HepG2 (cell line): ENCODE results near the gene SLC7A8. TPM values are rescaled to one million over a fixed set of nuclear protein-coding genes. Genes with fewer than 3 reads are reported as not detected.
A peak's percentile ranks its signal among the peaks of the same experiment; 100 is the strongest.

Experiments used
- BCL6 ChIP-seq: IDR thresholded peaks from 2 replicates; pipeline ENCODE4 v1.6.1; 2016; ENCODE audit warnings: missing genetic modification reagents, missing compliant biosample characterization
- SNAPC2 ChIP-seq: sonication (generic); formaldehyde crosslinking; IDR thresholded peaks from 2 replicates; pipeline ENCODE4 v1.8.1; 2022; ENCODE audit warnings: mild to moderate bottlenecking, missing genetic modification reagents
- SNAPC5 ChIP-seq: sonication (generic); formaldehyde crosslinking; IDR thresholded peaks from 2 replicates; pipeline ENCODE4 v1.8.1; 2023; ENCODE audit warnings: mild to moderate bottlenecking, missing genetic modification reagents, borderline replicate concordance
- WIZ ChIP-seq: sonication (generic); formaldehyde crosslinking; IDR thresholded peaks from 2 replicates; pipeline ENCODE4 v1.5.1; 2020; ENCODE audit warnings: mild to moderate bottlenecking, missing genetic modification reagents
- ZNF407 ChIP-seq: sonication (generic); formaldehyde crosslinking; IDR thresholded peaks from one replicate; pipeline ENCODE4 v1.5.1; 2020; ENCODE audit warnings: mild to moderate bottlenecking, missing genetic modification reagents; ENCODE audit errors: not compliant biosample characterization
- ZNF414 ChIP-seq: sonication (generic); formaldehyde crosslinking; IDR thresholded peaks from 2 replicates; pipeline ENCODE4 v1.5.0; 2020; ENCODE audit warnings: missing genetic modification reagents
- ZNF503 ChIP-seq: sonication (generic); formaldehyde crosslinking; IDR thresholded peaks from 2 replicates; pipeline ENCODE4 v1.4.0; 2020; ENCODE audit warnings: missing genetic modification reagents
- ZNF646 ChIP-seq: sonication (generic); formaldehyde crosslinking; IDR thresholded peaks from 2 replicates; pipeline ENCODE4 v1.9.0; 2021; ENCODE audit warnings: mild to moderate bottlenecking, missing genetic modification reagents
- ZNF781 ChIP-seq: sonication (generic); formaldehyde crosslinking; IDR thresholded peaks from 2 replicates; pipeline ENCODE4 v1.5.1; 2020; ENCODE audit warnings: borderline replicate concordance, mild to moderate bottlenecking, missing genetic modification reagents; ENCODE audit errors: not compliant biosample characterization
- ZNF878 ChIP-seq: sonication (generic); formaldehyde crosslinking; IDR thresholded peaks from 2 replicates; pipeline ENCODE4 v1.8.1; 2023; ENCODE audit warnings: mild to moderate bottlenecking, missing genetic modification reagents, moderate library complexity
- polyA plus RNA-seq, 8 experiments: library from polyadenylated mRNA; depleted of rRNA in 3 of 8; stranded (reverse) in 7 of 8; unstranded in 1 of 8; fragments of >200 nt; fragmentation: Illumina TruSeq in 4 of 8; extraction: Trizol in 4 of 8; gene quantifications; 2 replicates each; pipeline versions ENCODE4 v1.2.1 to v1.2.3, GENCODE V29; 2011 to 2016; ENCODE audit warnings: low read depth in 4 of 8, missing spikeins in 1 of 8, mixed read lengths in 1 of 8; ENCODE audit not compliant: insufficient read depth in 1 of 8
- total RNA-seq, 5 experiments: library from RNA; depleted of rRNA; stranded (reverse); fragments of >200 nt; fragmentation: Illumina TruSeq; extraction: Trizol; gene quantifications; 2 replicates each; pipeline ENCODE4 v1.2.3, GENCODE V29; 2016; ENCODE audit warnings: low read depth in 1 of 5

SLC7A8 gene
- total and polyA plus RNA-seq, 2 of the 13 experiments (the other 11 are each of a cell fraction or from before 2014, with no cell fraction given): 0.25 TPM; not detected in 1

GRCh38 chr14:23076785-23077408 is 106.6 kb downstream of the SLC7A8 start (continued):
- no peak for TF ChIP-seq ZNF646 (CRISPR knock-in tag)
- no peak for TF ChIP-seq ZNF407 (CRISPR knock-in tag)
- no peak for TF ChIP-seq ZNF414 (CRISPR knock-in tag)
- TF ChIP-seq ZNF781 (CRISPR knock-in tag): no peak
- no peak for TF ChIP-seq ZNF503 (CRISPR knock-in tag)
- 0 out of 2 replicates have a peak, but pooled peaks have one; percentile 49 for TF ChIP-seq SNAPC5
- no peak for TF ChIP-seq BCL6 (CRISPR knock-in tag)
- TF ChIP-seq ZNF878 (CRISPR knock-in tag): no peak
- no peak for TF ChIP-seq WIZ (CRISPR knock-in tag)
- TF ChIP-seq SNAPC2 (CRISPR knock-in tag): 0 out of 2 replicates have a peak, but pooled peaks have one; percentile 29
